SIG-M5 treated with dmso at 0.1 percent for 504 hours (cell line): ENCODE results near the gene LOX.
A peak's percentile ranks its signal among the peaks of the same experiment; 100 is the strongest.

Source experiments
- DNase-seq: peaks from one replicate; lab custom pipeline; 2025; ENCODE audit not compliant: unreplicated experiment; lab: John Stamatoyannopoulos, UW

Gene LOX, protein sequence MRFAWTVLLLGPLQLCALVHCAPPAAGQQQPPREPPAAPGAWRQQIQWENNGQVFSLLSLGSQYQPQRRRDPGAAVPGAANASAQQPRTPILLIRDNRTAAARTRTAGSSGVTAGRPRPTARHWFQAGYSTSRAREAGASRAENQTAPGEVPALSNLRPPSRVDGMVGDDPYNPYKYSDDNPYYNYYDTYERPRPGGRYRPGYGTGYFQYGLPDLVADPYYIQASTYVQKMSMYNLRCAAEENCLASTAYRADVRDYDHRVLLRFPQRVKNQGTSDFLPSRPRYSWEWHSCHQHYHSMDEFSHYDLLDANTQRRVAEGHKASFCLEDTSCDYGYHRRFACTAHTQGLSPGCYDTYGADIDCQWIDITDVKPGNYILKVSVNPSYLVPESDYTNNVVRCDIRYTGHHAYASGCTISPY

GRCh38 chr5:122078116-122079110, at the start of gene LOX:
TSS of gene LOX (minus strand) at chr5:122078259. CDS start at chr5:122077985, 274 bp downstream.
- peak; percentile 22 for DNase-seq

- DNase-seq = no peak
Observed at GRCh38 chr5:122126756-122127321, 48.8 kb upstream of the LOX start.

DNA sequence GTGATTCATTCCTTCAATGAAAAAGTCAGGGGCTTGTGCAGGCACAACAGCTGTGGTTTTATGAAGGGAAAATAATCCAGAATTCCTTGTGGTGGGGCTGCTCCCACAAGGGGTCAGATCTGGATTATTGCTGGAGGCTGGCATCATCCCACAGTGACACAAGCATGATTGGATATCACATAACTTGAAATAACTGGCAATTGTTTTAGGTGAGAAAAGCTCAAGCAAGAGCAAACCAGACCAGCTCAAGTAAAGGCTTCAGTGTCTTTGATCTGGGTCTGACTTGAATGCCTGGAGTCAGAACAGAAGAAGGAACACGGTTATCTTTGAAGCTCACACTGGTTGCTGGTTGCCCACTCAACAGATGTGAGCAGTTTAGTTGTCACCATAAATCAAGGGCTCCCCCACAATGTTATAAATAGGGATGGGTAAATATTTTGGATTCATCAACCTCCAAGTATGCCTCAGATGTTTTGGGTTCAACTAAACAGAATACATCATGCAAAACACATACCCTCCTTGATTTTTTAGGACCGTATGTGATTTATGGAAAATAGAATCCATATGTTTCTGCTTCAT, 48.2 kb upstream of the LOX start:
- no peak for DNase-seq

- DNase-seq = no peak
Observed at GRCh38 chr5:122124766-122125165, 46.7 kb upstream of the LOX start.

DNA sequence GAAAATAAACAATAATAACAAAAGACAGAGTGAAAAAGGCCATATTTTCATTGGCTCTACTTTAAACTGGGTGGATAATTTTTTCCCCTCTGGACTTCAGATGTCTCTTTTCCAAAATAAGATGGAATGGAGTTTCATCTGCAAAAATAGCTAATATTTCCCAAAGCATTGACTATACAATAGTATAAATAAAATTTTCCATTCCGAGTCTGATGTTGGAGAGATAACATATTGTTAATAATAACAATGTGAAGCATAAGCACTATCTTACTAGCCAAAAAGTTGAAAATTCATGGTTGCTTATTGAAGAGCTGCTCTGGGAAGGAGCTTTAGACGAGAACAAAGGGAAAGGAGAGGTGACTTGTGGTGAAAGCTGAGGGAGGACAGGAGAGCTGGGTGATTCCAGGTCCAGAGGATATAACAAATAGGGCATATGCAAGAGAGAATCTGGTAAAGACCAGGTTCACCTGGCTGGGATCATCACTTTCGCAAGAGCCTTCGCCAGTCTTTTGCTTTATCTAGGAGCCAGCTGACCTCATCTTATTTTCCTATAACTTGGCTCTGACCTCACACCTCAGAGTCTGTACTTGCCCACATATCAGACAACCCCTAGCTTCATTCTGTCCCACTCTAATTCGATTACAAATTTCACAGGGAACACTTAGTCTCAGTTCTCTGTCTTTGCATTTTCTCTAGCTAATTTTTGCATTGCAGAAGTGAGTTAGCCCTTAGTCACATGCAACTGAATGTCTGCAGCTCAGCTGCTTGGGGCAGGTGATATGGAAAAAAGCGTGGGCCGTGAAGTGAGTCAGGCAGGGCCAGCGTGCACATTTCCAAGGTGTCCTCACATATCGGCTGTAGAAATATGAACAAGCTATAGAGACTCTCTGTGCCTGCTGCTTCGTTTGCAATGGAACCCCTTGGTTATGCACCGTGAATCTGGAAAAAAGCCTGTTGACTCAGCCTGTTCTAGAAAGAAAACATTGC, 43.7 kb upstream of the LOX start:
- no peak for DNase-seq

- DNase-seq = no peak
Observed at GRCh38 chr5:122120957-122121356, 42.9 kb upstream of the LOX start.

GRCh38 chr5:122120493-122120892, 42.4 kb upstream of the LOX start:
- DNase-seq = no peak

DNA sequence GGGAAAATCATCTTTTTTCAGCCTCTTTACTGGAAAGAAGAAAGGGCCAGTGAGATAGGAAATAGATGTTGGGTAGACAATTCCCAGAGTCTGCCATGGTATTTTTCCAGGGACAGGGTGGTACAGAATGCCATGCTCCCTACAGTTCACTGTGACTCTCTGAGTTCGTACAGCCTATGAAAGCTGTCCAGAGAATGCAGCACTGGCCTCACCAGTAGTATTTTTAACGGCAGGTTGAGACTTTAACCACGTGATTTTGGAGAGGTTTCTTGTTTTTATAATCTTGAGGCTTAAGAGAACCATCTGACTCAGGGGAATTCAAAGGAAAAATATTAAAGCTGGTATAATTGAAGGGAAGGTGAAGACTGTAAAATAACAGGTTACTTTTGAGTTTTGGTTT, 41.1 kb upstream of the LOX start:
- DNase-seq = no peak

DNA sequence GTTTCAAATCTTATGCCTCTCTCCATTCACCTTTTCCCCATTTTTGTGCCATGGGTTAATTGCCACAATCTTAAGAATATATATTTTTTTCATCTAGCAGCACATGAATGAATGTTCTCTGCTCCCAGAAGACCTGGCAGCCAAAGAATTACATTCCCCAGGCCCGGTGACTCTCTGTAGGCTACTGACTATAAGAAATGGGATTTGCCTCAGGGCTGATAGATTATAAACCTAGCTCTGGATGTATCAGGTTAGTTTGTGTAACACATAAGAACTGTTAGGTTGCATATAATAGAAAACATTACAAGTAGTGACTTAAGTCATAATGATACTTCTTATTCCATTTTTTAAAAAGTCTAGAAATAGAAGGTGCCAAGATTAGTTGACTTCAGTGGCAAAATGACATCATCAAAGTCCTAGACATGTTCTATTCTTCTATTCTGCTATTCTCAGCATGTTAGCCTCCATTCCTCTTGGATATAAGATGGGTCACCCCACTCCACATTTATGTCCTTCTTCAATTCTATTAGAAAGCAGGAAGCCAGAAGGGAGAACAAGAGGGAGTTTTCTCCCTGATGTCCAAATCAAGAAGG, 40.4 kb upstream of the LOX start:
- DNase-seq = no peak

DNA sequence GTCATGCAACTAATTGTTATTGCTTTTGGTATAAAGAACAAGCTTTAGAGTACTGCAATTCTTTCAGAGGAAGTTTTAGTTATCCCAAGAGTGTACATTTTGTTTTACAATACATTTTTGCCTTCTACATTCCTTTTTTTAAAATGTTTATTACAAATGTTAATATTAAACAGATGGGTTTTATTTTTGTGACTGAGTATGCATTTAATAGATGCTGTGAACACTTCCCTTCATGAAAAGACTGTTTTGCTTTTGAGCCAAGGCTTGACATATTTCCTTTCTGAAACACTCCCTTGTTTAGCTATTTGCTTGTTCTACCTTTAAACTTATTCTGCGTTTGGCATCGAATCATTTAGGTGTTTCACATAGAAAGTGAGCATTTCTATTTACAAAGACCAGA, 36.4 kb upstream of the LOX start:
- no peak for DNase-seq

DNA sequence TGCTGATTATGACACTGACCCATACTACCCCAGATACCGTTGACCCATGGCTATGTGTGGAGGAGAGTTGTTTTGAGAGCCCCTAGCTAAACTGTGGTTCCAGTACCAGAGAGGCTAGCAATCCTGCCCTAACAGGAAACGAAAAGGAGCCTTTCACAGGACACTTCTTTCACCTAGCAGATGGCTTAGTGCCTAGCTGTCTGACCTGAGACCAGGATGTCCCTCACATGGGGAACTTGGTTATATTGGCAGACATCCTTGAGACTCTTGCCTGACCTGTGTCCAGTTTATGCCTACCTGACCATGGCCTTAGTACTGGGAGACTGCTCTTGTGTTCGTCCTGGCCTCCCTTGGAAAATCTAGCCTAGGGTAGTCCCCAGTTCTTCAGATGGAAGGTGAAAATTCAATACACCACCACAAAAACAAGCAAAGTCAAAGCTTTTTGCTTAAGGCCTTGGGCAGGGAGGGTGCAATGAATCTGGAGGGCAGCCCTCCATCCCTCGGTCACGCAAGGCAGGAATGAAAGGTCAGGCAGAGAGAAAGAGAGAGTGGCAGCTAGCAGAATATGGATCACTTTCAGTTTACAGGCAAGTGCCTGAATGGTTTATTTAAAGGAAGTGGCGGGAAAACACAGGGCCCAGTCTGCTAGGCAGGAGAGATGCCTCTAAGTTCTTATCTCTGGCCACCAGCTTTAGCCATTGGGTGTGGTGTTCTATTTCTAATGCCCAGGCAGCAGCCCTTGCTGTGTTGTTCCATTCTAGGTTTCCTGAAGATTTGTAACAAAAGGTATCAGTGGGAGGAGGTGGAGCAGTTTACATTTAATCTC, 34.9 kb upstream of the LOX start:
- DNase-seq = no peak

DNA sequence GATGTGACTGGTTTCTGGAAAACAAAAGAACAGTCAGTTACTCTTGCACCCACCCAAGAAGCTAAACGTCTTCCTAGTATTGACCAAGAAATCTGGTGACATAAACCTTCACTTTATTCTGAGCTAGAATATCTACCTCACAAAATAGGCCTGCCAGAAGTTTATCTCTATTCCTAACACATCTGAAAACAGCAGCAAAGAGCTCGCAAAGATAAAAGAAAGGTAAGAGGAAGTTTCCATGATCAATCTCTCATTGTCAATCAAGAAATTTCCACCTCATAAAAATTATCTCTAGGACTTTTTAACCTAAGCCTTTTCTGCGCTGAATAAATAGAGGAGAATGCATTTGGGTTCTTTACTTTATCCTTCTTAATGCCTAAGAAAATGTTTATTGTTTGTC, 34.0 kb upstream of the LOX start:
- no peak for DNase-seq

DNA sequence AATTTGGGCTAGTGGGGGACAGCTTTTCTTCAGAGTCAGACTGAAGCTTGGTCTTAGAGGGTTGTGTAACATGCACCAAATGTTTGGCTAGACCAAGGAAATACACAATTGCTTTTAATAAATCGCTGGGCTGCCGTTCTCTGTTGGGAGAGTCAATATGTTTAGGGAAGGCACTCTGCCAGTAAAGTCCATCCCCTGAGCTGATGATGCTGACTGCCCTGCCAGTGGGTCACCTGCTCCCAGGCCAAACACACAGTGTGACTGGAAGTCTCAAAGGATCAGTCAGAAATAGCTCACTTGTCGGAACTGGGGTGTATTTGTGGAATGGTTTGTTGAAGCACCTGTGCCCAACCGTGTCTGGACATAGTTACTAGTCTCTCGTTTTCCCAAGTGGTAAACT, 33.4 kb upstream of the LOX start:
- DNase-seq = no peak

DNA sequence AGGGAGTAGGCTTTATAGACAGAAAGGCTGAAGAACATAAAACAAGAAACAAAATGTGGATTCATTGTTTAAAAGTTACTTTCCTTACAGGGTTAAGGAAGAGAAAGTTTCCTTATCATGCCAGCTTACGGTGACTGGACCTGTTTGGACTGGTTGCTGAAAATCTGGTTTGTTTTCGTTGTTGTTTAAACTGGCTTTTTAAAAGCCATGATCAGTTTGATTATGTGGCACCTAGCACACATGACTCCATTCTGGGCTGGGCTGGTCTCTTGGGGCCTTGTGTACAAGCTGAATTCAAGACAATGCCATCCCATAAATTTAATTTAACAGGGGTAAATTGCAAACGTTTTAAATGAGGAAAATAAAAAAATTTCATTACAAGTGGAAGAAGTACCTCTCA, 32.9 kb upstream of the LOX start:
- no peak for DNase-seq

- DNase-seq = no peak
Observed at GRCh38 chr5:122107016-122107415, 29.0 kb upstream of the LOX start.

DNA sequence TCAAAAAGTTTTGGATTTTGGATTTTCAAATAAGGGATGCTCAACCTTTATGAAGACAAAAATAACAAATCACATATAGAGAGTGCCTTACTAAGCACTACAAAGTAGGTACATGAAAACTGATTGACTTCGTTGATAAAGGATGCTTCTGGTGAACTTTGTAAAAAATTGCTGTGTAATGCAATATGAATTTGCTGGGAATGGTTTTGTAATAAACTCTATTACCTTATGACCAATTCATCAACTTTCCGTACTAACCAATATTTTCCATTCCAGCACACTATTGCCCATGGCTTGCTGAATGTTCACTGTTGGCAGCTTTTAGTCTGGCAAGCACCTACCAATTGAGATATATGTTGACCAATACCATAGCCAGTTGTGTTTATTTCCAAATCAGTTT, 27.9 kb upstream of the LOX start:
- DNase-seq = no peak

DNA sequence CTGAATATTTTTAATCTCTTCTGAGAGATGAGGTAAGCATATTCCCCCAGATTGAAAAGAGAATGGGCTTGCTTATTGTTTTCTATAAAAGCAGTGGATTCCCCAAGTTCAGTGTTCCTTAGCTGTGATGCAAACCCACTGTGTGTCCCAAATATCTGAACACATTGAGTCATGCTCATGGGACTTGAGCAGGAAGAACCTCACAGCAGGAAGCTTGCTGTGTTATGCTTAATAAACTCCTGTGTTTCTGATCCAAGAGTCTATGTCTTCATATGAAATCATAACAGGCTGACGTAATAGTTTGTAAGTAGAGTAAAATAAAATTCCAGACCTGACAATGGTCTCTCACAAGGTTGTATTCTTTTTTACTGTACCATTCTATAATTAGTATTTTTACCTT, 24.8 kb upstream of the LOX start:
- DNase-seq = no peak

DNA sequence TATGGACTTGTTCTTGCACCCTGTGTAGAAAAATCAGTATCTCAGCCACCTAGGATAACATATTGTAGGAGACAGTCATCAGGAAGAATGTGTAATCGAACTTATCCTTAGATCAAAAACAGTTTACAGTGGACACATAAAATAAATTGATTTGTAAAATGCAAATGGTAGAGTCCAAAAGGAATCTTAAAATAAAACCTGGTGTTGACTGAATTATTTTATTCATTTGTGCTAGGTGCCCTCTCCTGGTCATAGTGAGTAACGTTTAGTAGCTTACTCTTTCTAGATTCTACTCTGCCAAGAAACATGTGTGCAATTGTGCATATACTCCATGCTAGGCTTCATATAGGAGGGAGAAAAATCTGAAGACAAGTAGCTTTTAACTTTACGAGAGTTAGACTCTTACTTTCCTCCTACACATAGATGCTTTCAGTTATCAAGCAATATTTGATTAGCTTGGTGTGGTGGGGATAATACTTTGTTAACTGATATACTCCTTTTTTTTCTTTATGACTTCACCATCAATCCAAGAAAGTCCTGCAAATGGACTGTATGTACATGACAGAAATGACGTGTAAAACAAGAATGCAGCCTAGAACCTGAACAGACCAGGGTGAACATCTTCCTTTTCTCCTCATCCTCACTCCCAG, 23.7 kb upstream of the LOX start:
- DNase-seq = peak; percentile 49
